NCI-H2107 (cell line): ENCODE measurements around the gene EOLA1.
"Not testable (repeated sequence)": the region's sequence is repeated elsewhere in the genome, so short reads cannot be mapped to it uniquely, and the experiment has no call there.

Source experiments
- DNase-seq: peaks from one replicate; lab custom pipeline; 2025; lab: John Stamatoyannopoulos, UW

EOLA1 gene

DNA sequence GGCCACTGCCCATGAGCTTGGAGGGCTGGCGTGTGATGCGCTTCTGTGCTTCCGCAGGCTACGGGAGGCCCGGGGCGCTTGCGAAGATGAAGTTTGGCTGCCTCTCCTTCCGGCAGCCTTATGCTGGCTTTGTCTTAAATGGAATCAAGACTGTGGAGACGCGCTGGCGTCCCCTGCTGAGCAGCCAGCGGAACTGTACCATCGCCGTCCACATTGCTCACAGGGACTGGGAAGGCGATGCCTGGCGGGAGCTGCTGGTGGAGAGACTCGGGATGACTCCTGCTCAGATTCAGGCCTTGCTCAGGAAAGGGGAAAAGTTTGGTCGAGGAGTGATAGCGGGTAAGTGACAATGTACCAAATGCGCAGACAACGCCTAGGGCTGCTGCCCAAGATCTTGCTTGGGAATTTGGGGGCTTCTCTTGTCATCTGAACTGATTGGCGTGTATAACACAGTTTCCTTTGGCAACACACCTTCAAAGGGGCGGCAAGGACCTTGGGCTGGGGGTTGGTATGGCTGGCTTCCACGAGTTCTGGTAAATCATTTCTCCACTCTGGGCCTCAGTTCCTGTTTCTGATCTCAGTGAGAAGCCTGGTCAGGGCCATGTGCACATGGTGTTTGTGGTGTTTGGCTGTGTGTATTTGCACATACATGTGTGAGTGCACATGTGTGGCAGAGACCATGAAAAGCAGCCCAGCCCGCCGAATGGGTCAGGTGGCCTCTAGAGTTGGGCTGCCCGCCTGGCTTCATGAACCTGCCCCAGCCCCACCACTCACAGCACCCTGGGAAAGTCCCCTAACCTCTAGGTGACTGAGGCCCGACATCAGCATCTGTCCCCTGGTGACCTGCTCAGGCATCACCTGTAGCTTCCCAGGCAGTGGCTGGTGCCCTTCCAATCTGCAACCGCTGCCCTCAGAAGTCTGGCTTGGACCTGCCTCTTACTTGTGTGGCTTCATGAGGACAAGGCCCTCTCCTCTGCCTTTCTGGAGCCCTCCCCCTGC lies 5.0 kb downstream of the EOLA1 start:
- DNase-seq = not testable (repeated sequence)

DNA sequence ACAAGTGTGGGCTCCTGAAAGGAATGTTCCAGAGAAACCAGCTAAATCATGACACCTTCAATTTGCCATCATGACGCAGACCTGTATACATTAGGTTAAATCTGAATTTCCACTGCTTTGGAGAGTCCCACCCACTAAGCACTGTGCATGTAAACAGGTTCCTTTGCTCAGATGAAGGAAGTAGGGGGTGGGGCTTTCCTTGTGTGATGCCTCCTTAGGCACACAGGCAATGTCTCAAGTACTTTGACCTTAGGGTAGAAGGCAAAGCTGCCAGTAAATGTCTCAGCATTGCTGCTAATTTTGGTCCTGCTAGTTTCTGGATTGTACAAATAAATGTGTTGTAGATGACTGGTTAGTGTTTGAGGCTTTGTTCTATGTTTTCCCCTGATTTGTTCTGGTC lies 6.2 kb downstream of the EOLA1 start:
- not testable (repeated sequence) for DNase-seq

DNA sequence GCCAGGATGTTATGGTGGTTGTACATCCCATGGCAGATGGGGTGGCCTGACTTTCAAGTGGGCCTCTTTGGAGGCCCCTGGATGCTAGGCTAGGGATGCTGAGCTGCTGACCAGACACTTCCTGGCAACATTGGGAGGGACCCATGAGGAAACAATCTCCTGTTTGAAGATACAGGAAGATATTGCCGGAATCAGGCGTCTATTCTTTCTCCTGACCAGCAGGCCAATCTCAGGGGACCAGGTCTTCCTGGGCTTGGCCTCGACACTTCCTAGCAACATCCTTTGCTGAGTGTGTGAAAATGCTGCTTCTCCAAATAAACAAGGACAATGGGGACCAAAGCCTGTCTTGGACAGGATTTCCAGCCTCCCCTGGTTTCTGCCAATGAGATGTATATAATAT lies 7.0 kb downstream of the EOLA1 start:
- not testable (repeated sequence) for DNase-seq

DNA sequence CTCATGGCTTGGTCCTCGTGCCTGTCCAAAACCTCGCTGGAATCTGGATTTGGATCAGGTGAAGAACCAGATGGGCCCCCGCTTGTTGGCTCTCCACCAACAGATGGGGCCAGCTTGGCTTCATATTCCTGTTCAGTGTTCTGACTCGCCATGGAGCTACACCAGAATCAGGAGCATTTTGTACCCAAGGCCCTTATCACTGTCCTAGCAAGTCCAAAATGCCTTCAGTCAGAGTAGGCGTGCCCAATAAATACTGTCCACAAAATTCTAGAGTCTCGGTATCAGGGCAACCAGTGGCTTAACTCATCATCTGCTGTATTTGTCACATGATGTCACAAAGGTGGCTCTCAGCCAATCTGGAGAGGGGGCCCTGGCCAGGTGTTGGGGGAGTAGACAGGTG lies 8.9 kb downstream of the EOLA1 start, which contains the start of gene HSFX3:
HSFX3 (minus strand) TSS at position 224 of the 400 bp plus-strand sequence; CDS start at position 152, 72 bp downstream.
- not testable (repeated sequence) for DNase-seq

DNA sequence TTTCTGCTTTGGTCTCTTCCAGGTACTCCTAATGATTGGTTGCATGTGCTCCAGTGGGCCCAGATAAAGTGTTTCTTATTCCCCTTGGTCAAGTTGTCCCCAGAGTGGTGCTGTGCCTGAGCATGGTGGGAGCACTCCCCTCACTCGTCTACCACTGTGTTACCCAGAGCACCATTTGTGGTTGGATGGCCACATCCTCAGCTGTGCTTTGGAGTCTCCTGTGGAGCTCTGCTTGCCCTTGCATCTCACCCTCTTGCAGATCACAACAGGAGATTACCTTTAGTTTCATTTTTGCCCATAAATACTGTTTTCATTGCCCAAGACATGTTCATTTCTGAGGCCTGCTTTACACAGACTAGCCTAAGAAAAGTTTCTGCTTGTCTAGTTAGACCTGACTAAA lies 9.6 kb downstream of the EOLA1 start:
- not testable (repeated sequence) for DNase-seq

DNA sequence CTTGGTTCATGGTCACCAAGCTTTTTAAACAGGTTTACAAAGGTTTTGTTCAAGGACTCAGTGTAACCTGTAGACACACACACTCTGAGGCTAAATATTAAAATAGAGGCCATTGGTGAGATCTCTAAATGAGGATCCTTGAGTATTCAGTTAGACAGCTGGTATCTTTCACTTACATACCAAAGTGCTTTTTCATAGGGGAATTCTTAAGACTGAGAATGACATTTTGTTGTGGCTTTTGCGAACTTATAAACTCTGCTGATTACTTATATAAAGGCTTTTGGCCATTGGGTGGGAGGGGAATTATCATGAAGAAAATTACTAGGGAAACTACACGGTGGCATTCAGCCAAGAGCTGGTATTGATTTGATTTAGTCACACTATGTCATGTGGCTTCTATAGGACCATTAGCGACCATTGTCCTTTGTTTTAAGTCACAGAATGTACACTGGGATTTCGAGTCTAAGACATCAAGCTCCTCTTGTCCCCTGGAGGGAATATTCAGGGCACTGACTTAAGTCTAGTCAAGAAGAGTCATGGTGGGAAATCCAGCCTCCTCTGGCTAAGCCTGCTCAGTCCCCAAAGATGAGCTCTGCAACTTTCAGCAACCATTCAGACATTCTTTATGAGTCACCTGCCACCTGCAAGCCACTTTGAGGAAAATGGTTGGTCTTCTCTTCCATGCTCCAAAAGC lies 10.6 kb downstream of the EOLA1 start:
- DNase-seq = not testable (repeated sequence)

DNA sequence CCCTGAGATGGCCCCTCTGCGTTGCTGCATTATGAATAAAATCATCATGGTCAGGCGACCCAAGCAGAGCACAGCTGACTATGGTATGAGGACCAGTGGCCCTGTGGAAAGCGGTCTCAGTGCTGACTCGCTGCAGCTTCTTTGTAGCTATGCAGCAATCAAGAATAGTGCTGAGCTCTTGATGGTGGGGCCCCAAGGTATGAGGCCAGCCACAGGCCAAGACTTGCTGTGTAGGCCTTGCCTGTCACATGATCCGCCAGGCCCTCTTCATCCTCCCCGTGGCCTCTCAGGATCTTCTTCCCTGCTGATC lies 11.1 kb downstream of the EOLA1 start:
- not testable (repeated sequence) for DNase-seq

DNA sequence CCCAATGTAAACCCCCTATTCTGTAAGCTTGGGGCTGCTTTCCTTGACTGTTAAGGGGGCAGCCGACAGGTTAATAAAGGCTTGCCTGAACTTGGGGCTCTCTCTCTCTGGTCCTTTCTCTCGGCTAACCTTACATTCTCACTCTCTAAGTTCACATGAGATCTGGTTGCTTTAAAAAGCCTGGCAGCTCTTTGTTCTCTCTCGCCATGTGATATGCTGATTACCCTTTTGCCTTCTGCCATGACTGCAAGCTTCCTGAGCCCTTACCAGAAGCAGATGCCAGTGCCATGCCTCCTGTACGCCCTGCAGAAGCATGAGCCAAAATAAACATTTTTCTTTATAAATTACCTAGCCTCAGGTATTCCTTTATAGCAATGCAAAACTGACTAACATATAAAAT lies 14.4 kb downstream of the EOLA1 start:
- DNase-seq = not testable (repeated sequence)

DNA sequence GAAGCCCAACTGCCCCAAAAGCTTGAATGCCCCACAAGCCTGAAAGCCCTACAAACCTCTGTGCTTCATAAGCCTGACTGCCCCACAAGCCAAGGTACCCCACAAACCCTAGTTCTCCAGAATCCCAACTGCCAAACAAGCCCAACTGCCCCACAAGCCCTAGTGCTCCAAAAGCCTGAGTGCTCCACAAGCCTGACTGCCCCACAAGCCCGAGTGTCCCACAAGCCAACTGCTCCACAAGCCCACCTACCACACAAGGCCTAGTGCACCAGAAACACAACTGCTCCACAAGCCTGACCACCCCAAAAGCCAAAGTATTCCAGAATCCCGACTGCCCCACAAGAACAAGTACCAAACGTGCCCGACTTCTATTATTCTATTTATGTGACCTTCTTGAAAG lies 22.5 kb downstream of the EOLA1 start:
- no peak for DNase-seq

DNA sequence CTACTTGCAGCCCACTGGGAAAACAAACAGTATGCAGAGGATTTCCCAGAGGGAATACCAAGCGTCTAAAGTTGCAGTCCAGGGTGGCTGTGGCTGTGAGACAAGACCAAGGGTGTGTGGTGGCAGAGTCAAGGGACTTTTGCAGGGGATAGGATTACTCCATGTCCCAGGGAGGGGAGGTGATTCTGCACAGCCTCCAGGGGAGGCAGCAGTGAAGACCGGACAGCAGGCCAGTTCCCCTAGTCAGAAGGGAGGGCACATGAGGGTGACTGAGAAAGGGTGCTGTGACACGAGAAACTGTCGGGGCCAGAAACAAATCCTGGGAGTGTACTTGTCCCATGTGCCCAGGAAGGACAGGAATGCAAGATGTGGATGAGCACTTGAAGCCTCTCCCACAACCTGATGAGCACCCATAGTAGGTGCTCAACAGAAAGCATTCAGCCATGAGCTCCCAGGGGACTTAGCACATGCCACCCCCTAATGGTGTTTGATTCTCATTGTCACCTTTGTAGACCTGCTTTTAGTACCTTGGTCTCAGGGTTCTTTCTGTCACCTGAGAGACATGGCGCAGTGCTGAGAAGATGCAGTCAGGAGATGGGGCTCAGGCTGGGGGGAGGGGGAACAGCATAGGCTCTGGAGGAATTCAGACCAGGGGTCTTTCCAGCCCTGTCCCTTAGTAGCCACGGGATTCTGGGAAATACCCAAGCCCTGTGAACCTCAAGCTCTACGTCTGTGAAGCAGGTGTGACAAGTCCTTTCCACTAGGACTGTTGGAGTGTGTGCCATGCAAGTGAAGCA lies 27.0 kb downstream of the EOLA1 start:
- DNase-seq = peak; percentile 1

DNA sequence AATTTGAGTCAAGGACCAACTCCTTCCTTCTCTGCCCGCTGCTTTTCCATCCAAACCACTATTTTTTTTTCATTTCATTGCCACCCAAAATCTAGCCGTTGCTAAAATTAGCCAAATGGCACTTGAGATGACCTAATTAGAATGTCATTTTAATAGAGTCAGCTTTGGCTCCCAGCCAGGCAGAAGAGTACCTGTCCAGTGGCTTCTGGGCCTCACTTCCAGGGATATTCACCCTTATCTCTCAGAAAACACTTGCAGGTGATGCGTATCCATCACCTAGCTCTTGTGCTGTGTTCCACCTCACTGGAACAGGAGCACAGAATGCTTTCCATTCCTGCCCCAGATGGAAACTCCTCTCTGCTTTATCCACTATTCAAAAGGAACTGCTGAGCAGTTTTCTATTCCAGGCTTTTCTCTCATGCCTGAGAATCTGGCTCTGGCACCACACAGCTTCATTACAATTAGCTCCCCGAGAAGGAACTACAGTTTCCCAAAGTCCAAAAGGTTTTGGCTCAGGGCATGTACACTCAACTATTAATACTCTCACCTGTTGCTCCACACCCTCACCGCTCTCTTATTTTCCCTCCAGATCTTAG lies 28.0 kb downstream of the EOLA1 start:
- no peak for DNase-seq

DNA sequence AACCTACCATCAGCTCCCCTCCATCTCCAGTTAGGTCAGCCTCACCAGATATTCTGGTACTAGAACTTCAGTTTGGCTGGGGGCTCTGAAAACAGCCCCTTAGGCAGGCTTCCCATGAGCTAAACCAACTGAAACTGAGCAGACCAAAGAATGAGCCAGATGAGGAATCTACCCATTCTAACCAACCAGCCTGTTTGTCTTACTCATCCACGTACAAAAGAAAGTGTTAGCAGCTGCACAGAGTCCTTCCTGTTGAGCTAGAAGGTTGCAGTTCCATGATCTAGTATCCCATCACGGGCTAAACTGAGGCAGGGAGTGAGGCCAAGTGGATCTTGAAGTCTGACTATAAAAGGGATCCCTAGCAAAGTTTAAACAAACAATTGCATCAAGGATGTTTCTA lies 29.0 kb downstream of the EOLA1 start:
- DNase-seq = no peak

DNA sequence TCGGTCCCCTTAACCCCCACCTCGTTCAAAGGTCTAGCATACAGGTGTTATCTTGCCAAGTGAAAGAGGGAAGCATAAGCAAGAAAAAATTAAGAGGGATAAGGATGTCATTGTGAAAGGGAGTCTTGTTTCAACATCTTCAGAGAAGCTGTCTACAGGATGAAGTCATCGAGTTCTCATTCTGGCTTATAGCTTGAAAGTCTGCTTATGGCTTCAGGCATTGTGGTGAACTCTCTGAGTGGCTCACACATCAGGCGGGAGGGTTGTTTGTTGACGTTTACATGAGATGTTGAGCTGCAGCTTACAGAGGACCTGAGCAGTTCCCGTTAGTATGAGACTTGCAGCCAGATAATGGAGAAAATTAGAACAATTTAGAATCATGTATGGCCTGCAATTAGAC lies 29.9 kb downstream of the EOLA1 start:
- peak; percentile 2 for DNase-seq

DNA sequence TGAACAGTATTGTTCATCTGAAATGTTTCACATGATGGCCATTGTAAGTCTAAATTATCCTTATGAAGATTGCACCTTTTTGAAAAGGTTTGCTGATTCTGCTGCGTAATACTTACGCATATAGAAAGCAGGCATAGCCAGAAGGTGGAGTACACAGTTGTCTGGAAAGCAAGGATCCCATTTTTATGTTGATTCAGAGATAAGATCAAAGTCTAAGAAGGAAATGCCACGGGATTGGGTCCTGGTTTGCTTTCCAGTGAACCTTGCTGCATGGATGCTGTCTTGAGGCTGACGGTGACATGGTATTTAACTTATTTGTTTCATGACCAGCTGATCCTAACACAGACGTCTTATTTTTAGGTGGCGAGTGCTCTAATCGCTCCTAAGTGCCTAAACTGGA lies 31.0 kb downstream of the EOLA1 start:
- DNase-seq = no peak

DNA sequence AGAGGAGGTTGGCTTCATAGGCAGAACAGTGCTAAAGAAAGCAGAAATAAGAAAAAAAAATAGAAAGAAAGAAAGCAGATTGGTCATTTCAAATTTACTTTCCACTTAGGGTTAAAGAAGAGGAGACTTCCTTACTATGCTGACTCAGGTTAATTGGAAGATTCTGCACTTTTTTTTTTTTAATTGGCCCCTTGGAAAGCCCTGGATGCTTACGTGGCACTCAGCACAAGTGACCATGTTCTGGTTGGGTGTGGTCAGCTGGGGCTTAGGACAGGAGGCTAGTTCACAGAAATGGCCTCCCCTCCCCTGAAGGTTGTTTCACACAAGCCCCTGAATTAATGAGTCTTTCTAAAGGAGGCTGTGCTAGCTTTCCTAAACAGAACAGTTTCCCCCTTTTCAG lies 31.9 kb downstream of the EOLA1 start:
- no peak for DNase-seq

DNA sequence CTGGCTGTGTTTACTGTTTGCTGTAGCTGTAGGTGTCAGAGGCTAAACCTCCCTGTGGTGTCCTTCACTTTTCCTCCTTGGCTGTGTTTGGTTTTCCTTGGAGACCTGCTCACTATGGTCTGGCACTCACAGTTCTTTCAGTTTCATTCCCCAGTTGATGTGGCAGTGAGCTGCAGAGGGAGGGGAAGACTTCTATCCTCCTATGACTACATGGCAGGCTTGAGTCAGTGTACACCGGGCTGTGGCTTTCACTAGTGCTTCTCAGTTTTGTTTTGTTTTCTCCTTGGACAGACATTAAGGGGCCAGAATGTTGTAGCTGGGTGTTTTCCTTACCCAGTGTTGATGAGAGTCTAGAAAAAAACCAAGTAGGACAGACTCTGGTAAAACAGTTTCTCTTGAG lies 32.6 kb downstream of the EOLA1 start:
- DNase-seq = not testable (repeated sequence)

DNA sequence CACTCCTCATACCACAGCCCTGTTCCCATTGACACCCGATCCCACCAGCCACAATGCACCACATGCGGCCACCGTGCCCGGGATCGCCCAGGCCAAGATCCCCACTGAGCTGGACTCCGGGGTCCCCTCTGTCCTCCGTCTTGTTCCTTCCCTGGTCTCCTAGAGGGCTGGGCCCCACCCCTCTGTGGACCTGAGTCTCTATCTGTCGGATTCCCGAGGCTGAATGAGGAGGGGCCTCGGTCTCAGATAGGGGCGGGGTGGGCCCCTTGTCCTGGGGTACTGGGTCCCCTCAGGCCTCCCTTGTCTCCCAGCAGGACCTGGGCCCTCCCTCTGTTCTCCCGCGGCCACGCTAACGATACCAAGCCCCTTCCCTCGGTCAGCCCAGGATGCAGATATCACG lies 44.8 kb downstream of the EOLA1 start:
- not testable (repeated sequence) for DNase-seq

DNA sequence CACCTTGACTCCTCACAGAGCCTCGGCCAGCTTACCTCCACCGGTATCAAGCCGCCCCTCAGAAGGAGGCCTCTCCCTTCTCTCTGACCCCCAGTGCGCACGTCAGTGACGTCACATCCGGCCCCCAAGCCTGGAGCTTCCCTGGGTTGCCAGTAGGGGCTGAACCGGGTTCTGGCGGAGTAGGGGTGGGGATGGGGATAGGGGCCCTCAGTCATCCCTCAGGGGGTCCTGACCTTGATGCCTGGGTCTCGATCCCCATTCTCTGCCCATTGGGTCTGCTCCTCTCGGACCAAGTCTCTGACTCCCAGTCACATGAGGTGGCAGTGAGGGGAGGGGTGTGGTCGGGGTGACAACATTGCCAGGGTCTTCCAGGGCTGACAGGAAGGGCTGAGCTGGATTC lies 46.5 kb downstream of the EOLA1 start, which contains the start of gene MAGEA9B:
MAGEA9B (minus strand) TSS at position 101 of the 400 bp plus-strand sequence. CDS start 4,280 bp downstream, outside the sequence.
- not testable (repeated sequence) for DNase-seq

DNA sequence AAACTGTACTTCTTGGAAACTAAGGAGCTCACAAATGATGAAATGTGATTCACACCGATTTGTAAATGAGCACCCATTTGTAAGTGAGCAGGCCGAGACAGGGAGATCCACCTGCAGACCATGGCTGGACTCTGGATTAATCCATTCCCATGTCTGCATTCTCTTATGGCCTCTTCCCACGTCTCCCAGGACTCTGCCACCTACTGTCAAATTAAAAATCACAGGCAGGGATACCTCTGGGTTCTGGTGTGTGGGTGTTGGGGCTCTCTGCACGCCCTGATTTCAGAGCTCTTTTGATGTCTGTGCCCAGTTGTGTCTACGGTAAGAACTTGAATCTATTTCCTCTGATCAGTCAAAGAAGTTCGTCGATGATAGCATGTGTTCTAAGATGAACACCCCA lies 50.2 kb downstream of the EOLA1 start:
- not testable (repeated sequence) for DNase-seq

DNA sequence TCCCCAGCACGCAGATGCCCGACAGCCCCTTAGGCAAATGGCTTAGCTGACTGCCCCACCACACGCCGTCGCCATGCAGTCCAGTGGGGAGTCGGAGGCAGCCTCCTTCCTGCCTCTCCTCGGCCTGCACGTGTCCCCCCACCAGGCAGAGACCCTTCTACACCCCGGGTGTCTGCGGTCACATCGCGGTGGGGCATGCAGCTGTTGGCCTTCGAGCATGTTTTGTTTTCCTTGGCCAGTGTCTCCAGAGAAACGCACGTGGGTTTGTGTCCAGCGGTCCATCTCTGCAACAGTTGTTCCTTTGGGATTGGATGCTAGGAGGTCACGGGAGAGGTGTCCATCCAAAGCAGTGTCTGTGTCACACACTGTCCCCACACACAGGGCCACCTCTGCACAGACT lies 54.4 kb downstream of the EOLA1 start, which contains the start of gene HSFX2:
HSFX2 (minus strand) TSS at position 101 of the 400 bp plus-strand sequence. CDS start 614 bp downstream, outside the sequence.
- DNase-seq = not testable (repeated sequence)

DNA sequence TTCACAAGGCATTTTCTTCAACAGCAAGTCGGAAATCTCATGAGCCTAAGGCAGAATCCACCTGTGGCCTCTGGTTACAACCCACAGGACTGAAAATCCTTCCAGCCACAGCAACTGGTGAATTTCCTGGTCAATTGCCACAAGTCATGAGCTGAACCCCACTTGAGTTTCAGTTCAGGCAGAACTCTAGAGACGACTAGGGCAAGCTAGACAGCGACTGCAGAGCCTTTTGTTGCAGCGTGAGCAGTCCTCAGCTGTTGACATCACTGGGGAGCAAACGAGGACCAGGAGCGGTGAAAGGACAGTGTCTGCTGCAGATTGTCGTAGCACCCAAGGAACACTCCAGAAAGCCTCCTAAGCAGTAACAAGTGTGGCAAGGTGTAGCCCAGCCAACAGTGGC lies 55.1 kb downstream of the EOLA1 start:
- not testable (repeated sequence) for DNase-seq
